Suppressor macrophage treated with lipopolysaccharide for 1 hour (primary cell): ENCODE measurements around the gene ASPDH.
A peak's percentile ranks its signal among the peaks of the same experiment; 100 is the strongest.

Experiments used
- DNase-seq, 3 donors: peaks; one replicate each; pipeline ENCODE4 v3.0.0-alpha.2; 2020 to 2022

Gene ASPDH

DNA sequence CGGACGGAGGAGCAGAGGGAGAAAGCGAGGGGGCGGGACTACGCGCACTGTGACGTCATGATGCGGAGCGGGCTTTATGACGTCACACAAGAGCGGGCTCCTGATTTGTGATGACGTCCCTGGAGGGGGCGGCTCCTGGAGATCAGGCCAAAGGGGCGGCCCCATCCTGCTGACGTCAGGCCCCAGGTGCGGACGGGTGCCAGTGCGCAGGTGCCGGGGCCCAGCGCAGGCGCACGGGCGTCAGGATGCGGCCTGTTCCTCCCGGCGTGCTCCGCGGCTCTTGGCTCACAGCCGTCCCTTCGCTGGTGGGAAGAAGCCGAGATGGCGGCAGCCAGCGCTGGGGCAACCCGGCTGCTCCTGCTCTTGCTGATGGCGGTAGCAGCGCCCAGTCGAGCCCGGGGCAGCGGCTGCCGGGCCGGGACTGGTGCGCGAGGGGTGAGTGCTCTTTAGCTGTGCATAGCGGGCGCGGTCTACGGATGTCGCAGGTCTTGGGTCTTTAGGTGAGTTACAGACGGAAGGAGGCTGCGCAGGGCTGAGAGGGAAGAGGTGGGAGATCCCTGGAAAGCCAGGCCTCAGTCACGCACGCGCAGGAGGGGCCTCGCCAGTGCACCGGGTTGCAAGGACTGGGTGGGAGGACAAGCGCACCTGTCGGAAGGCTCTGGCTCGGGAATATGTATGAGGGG lies 37.3 kb downstream of the ASPDH start, which contains the start of the genes EMC10 and GARIN5A:
TSS of gene EMC10 (plus strand) at position 284 of the 683 bp plus-strand sequence. CDS start at position 322, 38 bp downstream.
TSS of gene GARIN5A (minus strand) at position 625 of the 683 bp plus-strand sequence. CDS start at position 165, 460 bp downstream.
- DNase-seq = peak; percentile 93 to 95 (median 93)

DNA sequence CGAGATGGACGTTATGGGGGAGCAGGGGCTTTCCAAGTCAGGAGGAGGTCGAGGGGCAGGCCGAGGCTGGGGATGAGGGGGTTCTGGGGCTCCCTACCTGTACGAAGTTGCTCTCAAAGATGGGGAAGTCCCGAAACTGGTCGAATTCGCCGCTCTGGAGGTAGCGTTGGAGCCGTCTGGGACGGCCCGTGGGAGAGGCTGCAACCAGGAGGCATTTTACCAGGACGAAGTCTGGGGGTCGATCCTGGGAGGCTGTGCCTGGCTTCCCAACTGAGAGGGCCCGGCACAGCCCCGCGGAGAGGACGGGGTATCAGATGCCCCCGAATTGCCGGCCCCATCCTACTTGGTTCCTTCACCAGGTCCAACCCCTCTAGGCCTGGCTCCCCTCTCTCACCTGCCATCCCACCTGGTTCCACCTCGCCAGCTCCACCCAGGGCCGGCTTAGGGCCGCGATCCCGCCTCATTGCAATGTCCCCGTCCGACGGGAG lies 37.9 kb downstream of the ASPDH start:
- DNase-seq = no peak

DNA sequence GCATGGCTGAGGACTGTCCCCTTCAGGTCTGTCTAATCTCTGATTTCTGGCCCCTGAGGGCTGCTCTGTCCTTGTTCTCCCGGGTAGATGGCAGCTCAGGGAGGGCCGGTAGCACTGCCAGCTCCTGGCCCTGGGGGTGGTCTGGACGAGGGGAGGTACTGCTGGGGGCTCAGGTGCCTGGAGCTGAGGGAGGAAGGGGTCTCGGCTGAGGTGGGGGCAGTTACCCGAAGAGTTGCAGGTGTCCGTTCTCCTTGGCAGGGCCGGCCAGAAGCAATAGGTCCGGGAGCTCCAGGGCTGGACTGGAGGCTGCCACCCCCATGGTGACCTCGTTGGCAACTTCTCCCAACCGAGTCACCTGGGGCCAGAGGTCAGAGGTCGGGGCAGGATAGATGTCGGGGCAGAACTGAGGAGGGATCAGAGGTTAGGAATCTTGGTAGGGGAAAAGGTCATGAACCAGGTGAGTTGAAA lies 38.6 kb downstream of the ASPDH start:
- no peak for DNase-seq

DNA sequence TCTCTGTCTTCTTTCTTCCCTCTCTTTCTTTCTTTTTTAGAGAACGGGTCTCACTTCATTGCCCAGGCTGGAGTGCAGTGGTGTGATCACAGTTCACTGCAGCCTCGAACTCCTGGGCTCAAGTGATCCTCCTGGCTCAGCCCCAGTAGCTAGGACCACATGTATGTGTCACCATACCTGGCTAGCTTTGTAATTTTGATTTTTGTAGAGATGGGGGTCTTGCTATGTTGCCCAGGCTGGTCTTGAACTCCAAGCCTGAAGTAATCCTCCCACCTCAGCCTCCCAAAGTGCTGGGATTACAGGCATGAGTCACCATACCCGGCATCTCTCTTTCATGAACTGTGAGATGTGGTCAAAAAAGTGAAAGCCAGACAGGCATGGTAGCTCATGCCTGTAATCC lies 40.4 kb downstream of the ASPDH start:
- peak in 1 of 3 donors; percentile 10 for DNase-seq

GRCh38 chr19:50468818-50469217 lies 44.9 kb downstream of the ASPDH start:
- DNase-seq = no peak

- DNase-seq = no peak
Observed at GRCh38 chr19:50467566-50467965, 46.1 kb downstream of the ASPDH start.

GRCh38 chr19:50466706-50467039 lies 47.0 kb downstream of the ASPDH start:
- no peak for DNase-seq

GRCh38 chr19:50465986-50466705 lies 47.6 kb downstream of the ASPDH start:
- DNase-seq = peak in 1 of 3 donors; percentile 29

- no peak for DNase-seq
Observed at GRCh38 chr19:50465000-50465399, 48.7 kb downstream of the ASPDH start.

- no peak for DNase-seq
Observed at GRCh38 chr19:50464348-50464747, 49.4 kb downstream of the ASPDH start.

DNA sequence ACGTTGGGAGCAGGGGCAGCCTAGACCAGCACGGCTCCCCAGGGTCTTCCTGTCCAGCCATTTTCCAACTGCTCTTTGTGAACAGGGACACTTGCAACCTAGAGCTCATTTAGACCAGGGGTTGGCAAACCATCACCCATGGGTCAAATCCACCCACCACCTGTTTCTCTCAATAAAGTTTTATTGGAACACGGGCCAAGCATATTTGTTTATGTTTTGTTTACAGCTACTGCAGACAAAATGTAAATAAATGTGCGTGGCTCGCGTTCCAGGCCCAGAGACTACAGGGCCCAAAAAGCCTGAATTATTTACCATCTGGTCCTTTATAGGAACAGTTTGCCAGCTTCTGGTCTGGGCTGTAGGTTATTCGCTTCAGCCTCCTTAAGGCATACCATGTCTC lies 50.7 kb downstream of the ASPDH start:
- DNase-seq = no peak
